Upper lobe of right lung (tissue), 1 donor: ENCODE measurements around the gene ANGEL1. TPM values are rescaled to one million over a fixed set of nuclear protein-coding genes. Genes with fewer than 3 reads are reported as not detected.

ENCODE experiments used
- ATAC-seq: fragments of 200-7000 bp; cut with Tn5 transposase; one replicate; pipeline ENCODE4 v1.9.1; 2020; ENCODE audit warnings: mild to moderate bottlenecking, moderate library complexity
- DNase-seq: peaks from one replicate; pipeline ENCODE4 v3.0.0-alpha.2; 2020
- H3K27ac ChIP-seq: fragments of 200-600 bp; one replicate; pipeline ENCODE4 v1.8.0; 2022
- H3K27me3 ChIP-seq: fragments of 200-600 bp; one replicate; pipeline ENCODE4 v1.8.0; 2022; ENCODE audit warnings: mild to moderate bottlenecking
- H3K36me3 ChIP-seq: fragments of 200-600 bp; one replicate; pipeline ENCODE4 v1.8.0; 2022
- H3K4me1 ChIP-seq: fragments of 200-600 bp; one replicate; pipeline ENCODE4 v1.8.0; 2022
- H3K4me3 ChIP-seq: fragments of 200-600 bp; one replicate; pipeline ENCODE4 v1.8.0; 2022; ENCODE audit warnings: mild to moderate bottlenecking
- H3K9me3 ChIP-seq: fragments of 200-600 bp; one replicate; pipeline ENCODE4 v1.8.0; 2022
- CTCF ChIP-seq: fragments of 200-600 bp; IDR thresholded peaks from one replicate; pipeline ENCODE4 v1.8.0; 2022; ENCODE audit warnings: antibody characterized with exemption
- intact Hi-C: fragments of 100-400 bp; cut with DNase I; formaldehyde crosslinking; loops from one replicate; pipeline ENCODE4 v1.11.0; 2022
- total RNA-seq: library from RNA; stranded (reverse); fragmentation: NEBNext Ultra II Directional; extraction: Animal tissue kit (Norgen Biotek cat#: 25700); gene quantifications from one replicate; pipeline ENCODE4 v1.2.1, GENCODE V29; 2021
- donor health status: DM: no; HTN: yes; CAD: no; lungs with severe emphysema.

Gene ANGEL1
- total RNA-seq, 1 donor from 2014 or later = 24.1 TPM

- H3K27me3 ChIP-seq = no peaks in the 10 kb centered on the region
- H3K9me3 ChIP-seq = no peaks in the 10 kb centered on the region
- H3K4me1 ChIP-seq = peaks cover 7% of the 10 kb centered on the region
- H3K27ac ChIP-seq = peak overlapping the region; percentile 74
- ATAC-seq (no peak), DNase-seq (no peak)
- no peaks in the 10 kb centered on the region for H3K36me3 ChIP-seq
- intact Hi-C loops = no loop called here
- no peak for TF ChIP-seq CTCF
- peak overlapping the region; percentile 68 for H3K4me3 ChIP-seq
Observed at GRCh38 chr14:76760331-76761135, 52.1 kb downstream of the ANGEL1 start.

- ATAC-seq (no peak), DNase-seq (no peak)
- TF ChIP-seq CTCF = no peak
- H3K27ac ChIP-seq = no peak overlapping the region
- H3K36me3 ChIP-seq = no peaks in the 10 kb centered on the region
- peaks cover 7% of the 10 kb centered on the region for H3K4me1 ChIP-seq
- intact Hi-C loops = no loop called here
- no peaks in the 10 kb centered on the region for H3K27me3 ChIP-seq
- no peaks in the 10 kb centered on the region for H3K9me3 ChIP-seq
- H3K4me3 ChIP-seq = no peak overlapping the region
Observed at GRCh38 chr14:76759589-76759988, 53.1 kb downstream of the ANGEL1 start.

GRCh38 chr14:76756371-76756750 lies 56.3 kb downstream of the ANGEL1 start:
- peaks cover 7% of the 10 kb centered on the region for H3K4me1 ChIP-seq
- no peak for TF ChIP-seq CTCF
- ATAC-seq (no peak), DNase-seq (no peak)
- H3K27ac ChIP-seq = no peak overlapping the region
- intact Hi-C loops = no loop called here
- no peaks in the 10 kb centered on the region for H3K36me3 ChIP-seq
- no peaks in the 10 kb centered on the region for H3K27me3 ChIP-seq
- no peak overlapping the region for H3K4me3 ChIP-seq
- no peaks in the 10 kb centered on the region for H3K9me3 ChIP-seq

GRCh38 chr14:76755610-76756370 lies 56.9 kb downstream of the ANGEL1 start:
- no peak for ATAC-seq
- no peak for DNase-seq
- intact Hi-C loops = no loop called here
- Histone ChIP-seq H3K27ac (no peak overlapping the region), H3K27me3 (no peaks in the 10 kb centered on the region), H3K36me3 (no peaks in the 10 kb centered on the region), H3K4me1 (peaks cover 4% of the 10 kb centered on the region), H3K4me3 (no peak overlapping the region), H3K9me3 (no peaks in the 10 kb centered on the region)
- no peak for TF ChIP-seq CTCF

GRCh38 chr14:76754586-76754985 lies 58.1 kb downstream of the ANGEL1 start:
- intact Hi-C loops = no loop called here
- H3K4me3 ChIP-seq = no peak overlapping the region
- TF ChIP-seq CTCF = no peak
- H3K4me1 ChIP-seq = no peaks in the 10 kb centered on the region
- H3K27ac ChIP-seq = no peak overlapping the region
- H3K9me3 ChIP-seq = no peaks in the 10 kb centered on the region
- DNase-seq (no peak), ATAC-seq (no peak)
- H3K27me3 ChIP-seq = no peaks in the 10 kb centered on the region
- H3K36me3 ChIP-seq = no peaks in the 10 kb centered on the region
